Activated CD4-positive, alpha-beta memory T cell treated with anti-CD3 and anti-CD28 coated beads, Interleukin-2, amount 10 ng/mL, durations not matched to agents 7 days and 5 days (primary cell): ENCODE measurements around the gene AGL. TPM values are rescaled to one million over a fixed set of nuclear protein-coding genes. Genes with fewer than 3 reads are reported as not detected.

Experiments
- CTCF ChIA-PET: fragments of 350-600 bp; sonication (Branson Sonifier 250); formaldehyde crosslinking; loops from one replicate; lab custom pipeline; 2021; ENCODE audit warnings: antibody characterized with exemption, inconsistent platforms; lab: Charles Lee
- POLR2A ChIA-PET: fragments of 350-600 bp; sonication (Branson Sonifier 250); formaldehyde crosslinking; loops from one replicate; lab custom pipeline; 2021; ENCODE audit warnings: antibody characterized with exemption; lab: Charles Lee
- DNase-seq: peaks from one replicate; pipeline ENCODE4 v3.0.0-alpha.2; 2020
- H3K27ac Mint-ChIP-seq: one replicate; pipeline ENCODE4 v1.8.0; 2021; ENCODE audit warnings: mild to moderate bottlenecking, mixed read lengths
- H3K27me3 Mint-ChIP-seq: one replicate; pipeline ENCODE4 v1.8.0; 2021; ENCODE audit warnings: mixed read lengths
- H3K36me3 Mint-ChIP-seq: one replicate; pipeline ENCODE4 v1.8.0; 2021; ENCODE audit warnings: low read depth, mixed read lengths
- H3K4me1 Mint-ChIP-seq: one replicate; pipeline ENCODE4 v1.8.0; 2021; ENCODE audit warnings: mixed read lengths
- H3K4me3 Mint-ChIP-seq: one replicate; pipeline ENCODE4 v1.8.0; 2021; ENCODE audit warnings: mild to moderate bottlenecking, mixed read lengths
- H3K9me3 Mint-ChIP-seq: one replicate; pipeline ENCODE4 v1.8.0; 2021; ENCODE audit warnings: mixed read lengths
- total RNA-seq, 2 experiments: library from RNA; stranded (reverse); gene quantifications; one replicate each; pipeline ENCODE4 v1.2.3, GENCODE V29; 2021

AGL gene
- total RNA-seq: 10 to 100 TPM; 13.0 to 13.9 TPM

DNA sequence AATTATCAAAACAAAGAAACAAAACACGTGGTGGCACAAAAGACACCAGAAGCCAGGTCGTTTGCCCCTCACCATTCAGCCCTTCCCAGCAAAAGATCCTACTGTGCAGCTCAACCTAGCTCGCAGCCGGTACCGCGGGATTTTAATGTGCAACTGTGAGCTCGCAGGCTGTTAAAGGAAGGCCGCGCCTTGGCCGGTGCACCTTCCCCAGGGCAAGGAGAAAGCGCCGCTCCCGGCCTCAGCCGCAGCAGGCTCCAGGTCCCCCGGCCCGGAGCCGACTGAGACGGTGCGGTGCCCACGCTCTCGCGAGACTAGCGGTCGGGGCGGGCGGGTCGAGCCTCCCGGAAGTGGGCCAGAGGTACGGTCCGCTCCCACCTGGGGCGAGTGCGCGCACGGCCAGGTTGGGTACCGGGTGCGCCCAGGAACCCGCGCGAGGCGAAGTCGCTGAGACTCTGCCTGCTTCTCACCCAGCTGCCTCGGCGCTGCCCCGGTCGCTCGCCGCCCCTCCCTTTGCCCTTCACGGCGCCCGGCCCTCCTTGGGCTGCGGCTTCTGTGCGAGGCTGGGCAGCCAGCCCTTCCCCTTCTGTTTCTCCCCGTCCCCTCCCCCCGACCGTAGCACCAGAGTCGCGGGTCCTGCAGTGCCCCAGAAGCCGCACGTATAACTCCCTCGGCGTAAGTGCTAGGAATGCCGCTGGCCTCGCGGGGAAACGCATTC is at the start of gene AGL:
TSS of gene AGL (plus strand) at position 618 of the 715 bp plus-strand sequence. CDS start 682 bp downstream, outside the sequence.
- CTCF ChIA-PET: no interaction called here
- Mint-ChIP-seq H3K4me1 (peaks cover 24% of the 10 kb centered on the region), H3K27me3 (no peaks in the 10 kb centered on the region), H3K27ac (peak within 1 kb of the TSS; percentile 75), H3K9me3 (no peaks in the 10 kb centered on the region), H3K4me3 (peak within 1 kb of the TSS; percentile 85), H3K36me3 (peaks cover 14% of the 10 kb centered on the region)
- POLR2A ChIA-PET: interaction anchor here (0.7 to 2.3 kb wide), 8 partner anchors 28 to 416 kb away, joined by 3 to 11 read pairs (median 4); partner anchors contain the start of genes RTCA, SLC35A3 and TRMT13
- peak; percentile 88 for DNase-seq

GRCh38 chr1:99801584-99801983 is 48.6 kb upstream of the AGL start:
- Mint-ChIP-seq H3K27ac (no peak overlapping the region), H3K36me3 (no peaks in the 10 kb centered on the region), H3K9me3 (no peaks in the 10 kb centered on the region), H3K27me3 (peaks cover 31% of the 10 kb centered on the region), H3K4me1 (no peaks in the 10 kb centered on the region), H3K4me3 (no peak overlapping the region)
- no peak for DNase-seq
- POLR2A ChIA-PET: no interaction called here
- CTCF ChIA-PET: no interaction called here

DNA sequence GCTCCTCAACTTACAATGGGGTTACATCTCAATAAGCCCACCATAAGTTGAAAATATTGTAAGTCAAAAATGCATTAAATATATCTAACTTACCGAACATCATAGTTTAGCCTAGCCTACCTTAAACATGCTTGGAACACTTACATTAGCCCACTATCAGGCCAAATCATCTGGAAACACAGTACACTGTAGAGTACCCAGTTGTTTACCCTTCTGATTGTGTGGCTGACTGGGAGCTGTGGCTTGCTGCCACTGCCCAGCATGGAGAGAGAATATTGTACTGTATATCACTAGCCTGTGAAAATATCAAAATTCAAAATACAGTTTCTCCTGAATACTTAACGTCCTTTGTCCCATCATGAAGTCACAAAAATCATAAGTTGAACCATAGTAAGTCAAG is 43.3 kb upstream of the AGL start:
- CTCF ChIA-PET: interaction anchor here (2.5 kb wide), 1 partner anchor 653 kb away, joined by 8 read pairs; no protein-coding TSS in a partner anchor
- DNase-seq: no peak
- Mint-ChIP-seq H3K36me3 (no peaks in the 10 kb centered on the region), H3K27ac (no peak overlapping the region), H3K4me1 (peaks cover 11% of the 10 kb centered on the region), H3K27me3 (peaks cover 10% of the 10 kb centered on the region), H3K9me3 (no peaks in the 10 kb centered on the region), H3K4me3 (no peak overlapping the region)
- POLR2A ChIA-PET: interaction anchor here (1.6 kb wide), 1 partner anchor 163 kb away, joined by 3 read pairs; the partner anchor contains the start of gene SLC35A3

GRCh38 chr1:99808391-99809115 is 41.6 kb upstream of the AGL start:
- DNase-seq: peak; percentile 33
- POLR2A ChIA-PET: no interaction called here
- Mint-ChIP-seq H3K4me1 (peaks cover 11% of the 10 kb centered on the region), H3K27ac (no peak overlapping the region), H3K36me3 (no peaks in the 10 kb centered on the region), H3K27me3 (peaks cover 14% of the 10 kb centered on the region), H3K9me3 (no peaks in the 10 kb centered on the region), H3K4me3 (no peak overlapping the region)
- CTCF ChIA-PET: no interaction called here

DNA sequence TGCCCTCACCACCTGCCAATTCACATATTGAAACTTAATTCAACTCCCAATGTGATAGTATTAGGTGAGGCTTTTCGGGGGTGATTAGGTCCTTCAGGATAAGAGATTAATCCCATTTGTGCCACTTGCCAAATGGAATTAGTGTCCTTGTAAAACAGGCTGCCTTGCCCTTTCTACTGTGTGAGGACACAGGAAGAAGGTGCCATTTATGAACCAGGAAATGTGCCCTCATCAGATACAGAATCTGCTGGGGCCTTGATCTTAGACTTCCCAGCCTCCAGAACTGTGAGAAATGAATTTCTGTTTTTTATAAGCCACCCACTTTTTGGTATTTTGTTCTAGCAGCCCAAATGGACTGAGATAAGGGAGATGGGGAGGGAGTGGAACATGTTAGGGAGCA is 39.1 kb upstream of the AGL start:
- no peaks in the 10 kb centered on the region for H3K36me3 Mint-ChIP-seq
- H3K9me3 Mint-ChIP-seq: no peaks in the 10 kb centered on the region
- peaks cover 22% of the 10 kb centered on the region for H3K27me3 Mint-ChIP-seq
- no peak overlapping the region for H3K27ac Mint-ChIP-seq
- ChIA-PET POLR2A (interaction anchor here (1.8 kb wide), 1 partner anchor 39 kb away, joined by 5 read pairs; the partner anchor contains the start of gene AGL), CTCF (interaction anchor here (1.1 to 1.5 kb wide), 2 partner anchors 650 to 1058 kb away, joined by 3 read pairs; no protein-coding TSS in a partner anchor)
- DNase-seq: no peak
- H3K4me1 Mint-ChIP-seq: peaks cover 11% of the 10 kb centered on the region
- no peak overlapping the region for H3K4me3 Mint-ChIP-seq

GRCh38 chr1:99811747-99812146 is 38.4 kb upstream of the AGL start:
- ChIA-PET POLR2A (interaction anchor here (1.8 kb wide), 1 partner anchor 38 kb away, joined by 5 read pairs; the partner anchor contains the start of gene AGL), CTCF (interaction anchor here (1.1 to 1.5 kb wide), 2 partner anchors 649 to 1057 kb away, joined by 3 read pairs; no protein-coding TSS in a partner anchor)
- Mint-ChIP-seq H3K27me3 (peaks cover 26% of the 10 kb centered on the region), H3K36me3 (no peaks in the 10 kb centered on the region), H3K9me3 (no peaks in the 10 kb centered on the region), H3K4me3 (no peak overlapping the region), H3K4me1 (peaks cover 11% of the 10 kb centered on the region), H3K27ac (no peak overlapping the region)
- DNase-seq: no peak

- CTCF ChIA-PET: no interaction called here
- Mint-ChIP-seq H3K27ac (no peak overlapping the region), H3K9me3 (no peaks in the 10 kb centered on the region), H3K36me3 (no peaks in the 10 kb centered on the region), H3K27me3 (peaks cover 16% of the 10 kb centered on the region), H3K4me3 (no peak overlapping the region), H3K4me1 (peaks cover 1% of the 10 kb centered on the region)
- POLR2A ChIA-PET: no interaction called here
- no peak for DNase-seq
Observed at GRCh38 chr1:99814373-99814900, 35.7 kb upstream of the AGL start.

GRCh38 chr1:99816656-99817055 is 33.5 kb upstream of the AGL start:
- no peak overlapping the region for H3K27ac Mint-ChIP-seq
- POLR2A ChIA-PET: no interaction called here
- no peak overlapping the region for H3K4me3 Mint-ChIP-seq
- no peaks in the 10 kb centered on the region for H3K36me3 Mint-ChIP-seq
- CTCF ChIA-PET: no interaction called here
- DNase-seq: no peak
- no peaks in the 10 kb centered on the region for H3K9me3 Mint-ChIP-seq
- H3K27me3 Mint-ChIP-seq: peaks cover 16% of the 10 kb centered on the region
- peaks cover 11% of the 10 kb centered on the region for H3K4me1 Mint-ChIP-seq

- peaks cover 12% of the 10 kb centered on the region for H3K27me3 Mint-ChIP-seq
- CTCF ChIA-PET: no interaction called here
Observed at GRCh38 chr1:99818063-99818699, 32.0 kb upstream of the AGL start.

GRCh38 chr1:99820546-99820945 is 29.6 kb upstream of the AGL start:
- CTCF ChIA-PET: interaction anchor here (0.6 kb wide), 1 partner anchor 250 kb away, joined by 4 read pairs; no protein-coding TSS in a partner anchor
- H3K4me3 Mint-ChIP-seq: no peak overlapping the region
- no peaks in the 10 kb centered on the region for H3K9me3 Mint-ChIP-seq
- H3K27ac Mint-ChIP-seq: peak overlapping the region; percentile 23
- DNase-seq: peak; percentile 45
- H3K4me1 Mint-ChIP-seq: peaks cover 16% of the 10 kb centered on the region
- H3K36me3 Mint-ChIP-seq: no peaks in the 10 kb centered on the region
- POLR2A ChIA-PET: interaction anchor here (1.4 kb wide), 1 partner anchor 446 kb away, joined by 4 read pairs; the partner anchor contains the start of gene RTCA
- H3K27me3 Mint-ChIP-seq: peaks cover 6% of the 10 kb centered on the region

More at GRCh38 chr1:99818063-99818699, 32.0 kb upstream of the AGL start:
- Mint-ChIP-seq H3K27ac (no peak overlapping the region), H3K4me1 (peaks cover 16% of the 10 kb centered on the region), H3K9me3 (no peaks in the 10 kb centered on the region), H3K4me3 (no peak overlapping the region), H3K36me3 (no peaks in the 10 kb centered on the region)
- no peak for DNase-seq
- POLR2A ChIA-PET: no interaction called here

GRCh38 chr1:99825098-99825497 is 25.1 kb upstream of the AGL start:
- H3K4me3 Mint-ChIP-seq: no peak overlapping the region
- peaks cover 1% of the 10 kb centered on the region for H3K27me3 Mint-ChIP-seq
- H3K9me3 Mint-ChIP-seq: no peaks in the 10 kb centered on the region
- no peaks in the 10 kb centered on the region for H3K36me3 Mint-ChIP-seq
- ChIA-PET CTCF (no interaction called here), POLR2A (no interaction called here)
- H3K27ac Mint-ChIP-seq: no peak overlapping the region
- no peak for DNase-seq
- peaks cover 11% of the 10 kb centered on the region for H3K4me1 Mint-ChIP-seq

GRCh38 chr1:99825702-99826101 is 24.5 kb upstream of the AGL start:
- Mint-ChIP-seq H3K27me3 (peaks cover 1% of the 10 kb centered on the region), H3K36me3 (no peaks in the 10 kb centered on the region), H3K4me3 (no peak overlapping the region), H3K9me3 (no peaks in the 10 kb centered on the region), H3K27ac (no peak overlapping the region), H3K4me1 (peaks cover 6% of the 10 kb centered on the region)
- POLR2A ChIA-PET: no interaction called here
- no peak for DNase-seq
- CTCF ChIA-PET: no interaction called here
